Measurements from ENCODE around the gene CSMD2.

CSMD2 gene

GRCh38 chr1:34129630-34130029, 35.4 kb downstream of the CSMD2 start:
- no peak overlapping the region for H3K9ac ChIP-seq (ENCODE audit: low read length)
- no peaks in the 10 kb centered on the region for H3K27me3 ChIP-seq (ENCODE audit: control insufficient read depth, insufficient read depth, low read length)
- no peaks in the 10 kb centered on the region for H3K4me1 ChIP-seq (ENCODE audit: control insufficient read depth, insufficient read depth, low read length)
- no peak overlapping the region for H3K27ac ChIP-seq (ENCODE audit: low read depth, low read length)
- no peak overlapping the region for H3K4me3 ChIP-seq (ENCODE audit: low read depth, low read length)
- no peaks in the 10 kb centered on the region for H3K36me3 ChIP-seq (ENCODE audit: control insufficient read depth, insufficient read depth, low read length)
- no peaks in the 10 kb centered on the region for H3K9me3 ChIP-seq (ENCODE audit: control insufficient read depth, insufficient read depth, low read depth, low read length)

GRCh38 chr1:34128186-34128889, 36.7 kb downstream of the CSMD2 start:
- Histone ChIP-seq H3K9ac (ENCODE audit: low read length) (no peak overlapping the region), H3K9me3 (ENCODE audit: control insufficient read depth, insufficient read depth, low read depth, low read length) (no peaks in the 10 kb centered on the region), H3K36me3 (ENCODE audit: control insufficient read depth, insufficient read depth, low read length) (no peaks in the 10 kb centered on the region), H3K4me1 (ENCODE audit: control insufficient read depth, insufficient read depth, low read length) (no peaks in the 10 kb centered on the region), H3K4me3 (ENCODE audit: low read depth, low read length) (no peak overlapping the region), H3K27me3 (ENCODE audit: control insufficient read depth, insufficient read depth, low read length) (no peaks in the 10 kb centered on the region), H3K27ac (ENCODE audit: low read depth, low read length) (no peak overlapping the region)

- H3K9ac ChIP-seq (ENCODE audit: low read length) = no peak overlapping the region
- no peak overlapping the region for H3K27ac ChIP-seq (ENCODE audit: low read depth, low read length)
- no peaks in the 10 kb centered on the region for H3K27me3 ChIP-seq (ENCODE audit: control insufficient read depth, insufficient read depth, low read length)
- H3K4me3 ChIP-seq (ENCODE audit: low read depth, low read length) = no peak overlapping the region
- no peaks in the 10 kb centered on the region for H3K4me1 ChIP-seq (ENCODE audit: control insufficient read depth, insufficient read depth, low read length)
- no peaks in the 10 kb centered on the region for H3K36me3 ChIP-seq (ENCODE audit: control insufficient read depth, insufficient read depth, low read length)
- no peaks in the 10 kb centered on the region for H3K9me3 ChIP-seq (ENCODE audit: control insufficient read depth, insufficient read depth, low read depth, low read length)
Measured at GRCh38 chr1:34127006-34128000, 37.7 kb downstream of the CSMD2 start.

- Histone ChIP-seq H3K36me3 (ENCODE audit: control insufficient read depth, insufficient read depth, low read length) (no peaks in the 10 kb centered on the region), H3K27ac (ENCODE audit: low read depth, low read length) (no peak overlapping the region), H3K4me1 (ENCODE audit: control insufficient read depth, insufficient read depth, low read length) (no peaks in the 10 kb centered on the region), H3K4me3 (ENCODE audit: low read depth, low read length) (no peak overlapping the region), H3K9me3 (ENCODE audit: control insufficient read depth, insufficient read depth, low read depth, low read length) (no peaks in the 10 kb centered on the region), H3K27me3 (ENCODE audit: control insufficient read depth, insufficient read depth, low read length) (no peaks in the 10 kb centered on the region), H3K9ac (ENCODE audit: low read length) (no peak overlapping the region)
Measured at GRCh38 chr1:34126486-34126885, 38.5 kb downstream of the CSMD2 start.

- no peaks in the 10 kb centered on the region for H3K9me3 ChIP-seq (ENCODE audit: control insufficient read depth, insufficient read depth, low read depth, low read length)
- no peaks in the 10 kb centered on the region for H3K36me3 ChIP-seq (ENCODE audit: control insufficient read depth, insufficient read depth, low read length)
- no peaks in the 10 kb centered on the region for H3K27me3 ChIP-seq (ENCODE audit: control insufficient read depth, insufficient read depth, low read length)
- no peaks in the 10 kb centered on the region for H3K4me1 ChIP-seq (ENCODE audit: control insufficient read depth, insufficient read depth, low read length)
- no peak overlapping the region for H3K27ac ChIP-seq (ENCODE audit: low read depth, low read length)
- no peak overlapping the region for H3K9ac ChIP-seq (ENCODE audit: low read length)
- H3K4me3 ChIP-seq (ENCODE audit: low read depth, low read length) = no peak overlapping the region
Measured at GRCh38 chr1:34125721-34126380, 39.2 kb downstream of the CSMD2 start.

GRCh38 chr1:34122080-34122932, 42.7 kb downstream of the CSMD2 start:
- Histone ChIP-seq H3K27me3 (ENCODE audit: control insufficient read depth, insufficient read depth, low read length) (no peaks in the 10 kb centered on the region), H3K36me3 (ENCODE audit: control insufficient read depth, insufficient read depth, low read length) (no peaks in the 10 kb centered on the region), H3K27ac (ENCODE audit: low read depth, low read length) (no peak overlapping the region), H3K4me1 (ENCODE audit: control insufficient read depth, insufficient read depth, low read length) (no peaks in the 10 kb centered on the region), H3K9me3 (ENCODE audit: control insufficient read depth, insufficient read depth, low read depth, low read length) (peaks cover 2% of the 10 kb centered on the region; the same call in 1 of the 2 replicates), H3K4me3 (ENCODE audit: low read depth, low read length) (no peak overlapping the region), H3K9ac (ENCODE audit: low read length) (no peak overlapping the region)

- Histone ChIP-seq H3K36me3 (ENCODE audit: control insufficient read depth, insufficient read depth, low read length) (no peaks in the 10 kb centered on the region), H3K27me3 (ENCODE audit: control insufficient read depth, insufficient read depth, low read length) (no peaks in the 10 kb centered on the region), H3K27ac (ENCODE audit: low read depth, low read length) (no peak overlapping the region), H3K4me1 (ENCODE audit: control insufficient read depth, insufficient read depth, low read length) (peaks cover 4% of the 10 kb centered on the region), H3K9me3 (ENCODE audit: control insufficient read depth, insufficient read depth, low read depth, low read length) (peaks cover 10% of the 10 kb centered on the region; the same call in 1 of the 2 replicates), H3K9ac (ENCODE audit: low read length) (no peak overlapping the region), H3K4me3 (ENCODE audit: low read depth, low read length) (no peak overlapping the region)
Measured at GRCh38 chr1:34115233-34115632, 49.8 kb downstream of the CSMD2 start.

- Histone ChIP-seq H3K9me3 (ENCODE audit: control insufficient read depth, insufficient read depth, low read depth, low read length) (peaks cover 8% of the 10 kb centered on the region; the same call in 1 of the 2 replicates), H3K4me1 (ENCODE audit: control insufficient read depth, insufficient read depth, low read length) (peaks cover 4% of the 10 kb centered on the region), H3K27ac (ENCODE audit: low read depth, low read length) (no peak overlapping the region), H3K27me3 (ENCODE audit: control insufficient read depth, insufficient read depth, low read length) (no peaks in the 10 kb centered on the region), H3K36me3 (ENCODE audit: control insufficient read depth, insufficient read depth, low read length) (no peaks in the 10 kb centered on the region), H3K4me3 (ENCODE audit: low read depth, low read length) (no peak overlapping the region), H3K9ac (ENCODE audit: low read length) (no peak overlapping the region)
Measured at GRCh38 chr1:34113887-34114286, 51.1 kb downstream of the CSMD2 start.

- Histone ChIP-seq H3K4me1 (ENCODE audit: control insufficient read depth, insufficient read depth, low read length) (peaks cover 4% of the 10 kb centered on the region), H3K27ac (ENCODE audit: low read depth, low read length) (no peak overlapping the region), H3K9ac (ENCODE audit: low read length) (no peak overlapping the region), H3K27me3 (ENCODE audit: control insufficient read depth, insufficient read depth, low read length) (no peaks in the 10 kb centered on the region), H3K4me3 (ENCODE audit: low read depth, low read length) (no peak overlapping the region), H3K9me3 (ENCODE audit: control insufficient read depth, insufficient read depth, low read depth, low read length) (peaks cover 8% of the 10 kb centered on the region; the same call in 1 of the 2 replicates), H3K36me3 (ENCODE audit: control insufficient read depth, insufficient read depth, low read length) (no peaks in the 10 kb centered on the region)
Measured at GRCh38 chr1:34113362-34113761, 51.7 kb downstream of the CSMD2 start.

- H3K9ac ChIP-seq (ENCODE audit: low read length) = no peak overlapping the region
- H3K36me3 ChIP-seq (ENCODE audit: control insufficient read depth, insufficient read depth, low read length) = no peaks in the 10 kb centered on the region
- H3K4me3 ChIP-seq (ENCODE audit: low read depth, low read length) = no peak overlapping the region
- H3K27ac ChIP-seq (ENCODE audit: low read depth, low read length) = no peak overlapping the region
- H3K27me3 ChIP-seq (ENCODE audit: control insufficient read depth, insufficient read depth, low read length) = no peaks in the 10 kb centered on the region
- H3K9me3 ChIP-seq (ENCODE audit: control insufficient read depth, insufficient read depth, low read depth, low read length) = no peaks in the 10 kb centered on the region
- H3K4me1 ChIP-seq (ENCODE audit: control insufficient read depth, insufficient read depth, low read length) = peaks cover 3% of the 10 kb centered on the region
Measured at GRCh38 chr1:34108711-34109110, 56.3 kb downstream of the CSMD2 start.
